Measurements from ENCODE around the gene DPY19L3.

DPY19L3 gene

GRCh38 chr19:32456406-32456805 lies 50.8 kb downstream of the DPY19L3 start:
- DNase-seq: no peak
- peaks cover 14% of the 10 kb centered on the region for H3K36me3 ChIP-seq (replicated peaks)
- no peak overlapping the region for H3K4me3 ChIP-seq (ENCODE audit: low read depth, low read length)
- in situ Hi-C loops (cut with HindIII; ENCODE audit: low pct_ligation_motif_present, low sequenced_read_pairs): no loop called here
- no peak for TF ChIP-seq CTCF (IDR thresholded peaks at IDR 0.05; ENCODE audit: low read depth, low read length, missing control alignments)
- no peaks in the 10 kb centered on the region for H3K27me3 ChIP-seq (replicated peaks)
- H3K27ac ChIP-seq: no peak overlapping the region

- H3K27ac ChIP-seq: no peak overlapping the region
These were observed 52.1 kb downstream of the DPY19L3 start for GRCh38 chr19:32457571-32458158.

GRCh38 chr19:32458500-32459123 lies 53.0 kb downstream of the DPY19L3 start:
- no peak overlapping the region for H3K27ac ChIP-seq
- TF ChIP-seq CTCF (IDR thresholded peaks at IDR 0.05; ENCODE audit: low read depth, low read length, missing control alignments): no peak
- H3K27me3 ChIP-seq (replicated peaks): no peaks in the 10 kb centered on the region
- peaks cover 9% of the 10 kb centered on the region for H3K36me3 ChIP-seq (replicated peaks)
- no peak overlapping the region for H3K4me3 ChIP-seq (ENCODE audit: low read depth, low read length)
- peak; percentile 5 for DNase-seq
- in situ Hi-C loops (cut with HindIII; ENCODE audit: low pct_ligation_motif_present, low sequenced_read_pairs): no loop called here

More at GRCh38 chr19:32457571-32458158, 52.1 kb downstream of the DPY19L3 start:
- Histone ChIP-seq H3K36me3 (replicated peaks) (peaks cover 9% of the 10 kb centered on the region), H3K4me3 (ENCODE audit: low read depth, low read length) (no peak overlapping the region), H3K27me3 (replicated peaks) (no peaks in the 10 kb centered on the region)
- in situ Hi-C loops (cut with HindIII; ENCODE audit: low pct_ligation_motif_present, low sequenced_read_pairs): no loop called here
- no peak for TF ChIP-seq CTCF (IDR thresholded peaks at IDR 0.05; ENCODE audit: low read depth, low read length, missing control alignments)
- DNase-seq: peak; percentile 2

GRCh38 chr19:32459204-32459865 lies 53.8 kb downstream of the DPY19L3 start:
- Histone ChIP-seq H3K4me3 (ENCODE audit: low read depth, low read length) (no peak overlapping the region), H3K27ac (no peak overlapping the region), H3K27me3 (replicated peaks) (no peaks in the 10 kb centered on the region), H3K36me3 (replicated peaks) (peaks cover 9% of the 10 kb centered on the region)
- DNase-seq: no peak
- TF ChIP-seq CTCF (IDR thresholded peaks at IDR 0.05; ENCODE audit: low read depth, low read length, missing control alignments): no peak
- in situ Hi-C loops (cut with HindIII; ENCODE audit: low pct_ligation_motif_present, low sequenced_read_pairs): no loop called here

- in situ Hi-C loops (cut with HindIII; ENCODE audit: low pct_ligation_motif_present, low sequenced_read_pairs): no loop called here
These were observed 54.9 kb downstream of the DPY19L3 start for GRCh38 chr19:32460476-32460875.

More at GRCh38 chr19:32460476-32460875, 54.9 kb downstream of the DPY19L3 start:
- TF ChIP-seq CTCF (IDR thresholded peaks at IDR 0.05; ENCODE audit: low read depth, low read length, missing control alignments): no peak
- no peak for DNase-seq
- Histone ChIP-seq H3K27ac (no peak overlapping the region), H3K36me3 (replicated peaks) (peaks cover 9% of the 10 kb centered on the region), H3K27me3 (replicated peaks) (no peaks in the 10 kb centered on the region), H3K4me3 (ENCODE audit: low read depth, low read length) (no peak overlapping the region)

Data from brain microvascular endothelial cell (primary cell).